GM10248 (cell line): ENCODE results near the gene RTKN2.
A peak's percentile ranks its signal among the peaks of the same experiment; 100 is the strongest.

Experiments used
- CTCF ChIA-PET: fragments of 300-600 bp; sonication (Branson Sonifier 250); formaldehyde crosslinking; extraction: SDS; loops from one replicate; lab custom pipeline; 2021; ENCODE audit warnings: antibody characterized with exemption; lab: Yijun Ruan, JAX
- POLR2A ChIA-PET: fragments of 350-650 bp; sonication (Branson Sonifier 250); formaldehyde crosslinking; extraction: SDS; loops from one replicate; lab custom pipeline; 2020; ENCODE audit warnings: antibody characterized with exemption; lab: Yijun Ruan, JAX
- DNase-seq: peaks from one replicate; pipeline ENCODE4 v3.0.0; 2012; ENCODE audit errors: extremely low spot score
- TF ChIP-seq, protein P1 (sequence below): IDR thresholded peaks from 2 replicates; pipeline ENCODE4 v1.5.1; 2012; ENCODE audit warnings: mild to moderate bottlenecking, low read depth; ENCODE audit errors: extremely low read depth, missing control alignments, control extremely low read depth

RTKN2 gene

GRCh38 chr10:62193479-62193878 lies 75.2 kb downstream of the RTKN2 start:
- CTCF ChIA-PET, result no interaction called here
- TF ChIP-seq, protein P1, sequence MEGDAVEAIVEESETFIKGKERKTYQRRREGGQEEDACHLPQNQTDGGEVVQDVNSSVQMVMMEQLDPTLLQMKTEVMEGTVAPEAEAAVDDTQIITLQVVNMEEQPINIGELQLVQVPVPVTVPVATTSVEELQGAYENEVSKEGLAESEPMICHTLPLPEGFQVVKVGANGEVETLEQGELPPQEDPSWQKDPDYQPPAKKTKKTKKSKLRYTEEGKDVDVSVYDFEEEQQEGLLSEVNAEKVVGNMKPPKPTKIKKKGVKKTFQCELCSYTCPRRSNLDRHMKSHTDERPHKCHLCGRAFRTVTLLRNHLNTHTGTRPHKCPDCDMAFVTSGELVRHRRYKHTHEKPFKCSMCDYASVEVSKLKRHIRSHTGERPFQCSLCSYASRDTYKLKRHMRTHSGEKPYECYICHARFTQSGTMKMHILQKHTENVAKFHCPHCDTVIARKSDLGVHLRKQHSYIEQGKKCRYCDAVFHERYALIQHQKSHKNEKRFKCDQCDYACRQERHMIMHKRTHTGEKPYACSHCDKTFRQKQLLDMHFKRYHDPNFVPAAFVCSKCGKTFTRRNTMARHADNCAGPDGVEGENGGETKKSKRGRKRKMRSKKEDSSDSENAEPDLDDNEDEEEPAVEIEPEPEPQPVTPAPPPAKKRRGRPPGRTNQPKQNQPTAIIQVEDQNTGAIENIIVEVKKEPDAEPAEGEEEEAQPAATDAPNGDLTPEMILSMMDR, result no peak
- POLR2A ChIA-PET, result no interaction called here
- DNase-seq, result no peak

- ChIA-PET POLR2A (no interaction called here), CTCF (no interaction called here)
- DNase-seq, result no peak
- TF ChIP-seq, protein P1, result no peak
These were observed 79.5 kb downstream of the RTKN2 start for GRCh38 chr10:62189131-62189530.

- no peak for DNase-seq
- ChIA-PET POLR2A (no interaction called here), CTCF (interaction anchor here (1.2 kb wide), 1 partner anchor 18 kb away, joined by 3 read pairs; no protein-coding TSS in a partner anchor)
- TF ChIP-seq, protein P1, result no peak
These were observed 80.5 kb downstream of the RTKN2 start for GRCh38 chr10:62188021-62188616.

- ChIA-PET CTCF (interaction anchor here (1.2 kb wide), 1 partner anchor 19 kb away, joined by 3 read pairs; no protein-coding TSS in a partner anchor), POLR2A (no interaction called here)
- TF ChIP-seq, protein P1, result no peak
- DNase-seq, result no peak
These were observed 81.5 kb downstream of the RTKN2 start for GRCh38 chr10:62186999-62187675.

- DNase-seq, result peak; percentile 21
- ChIA-PET POLR2A (no interaction called here), CTCF (no interaction called here)
- TF ChIP-seq, protein P1, result no peak
These were observed 82.5 kb downstream of the RTKN2 start for GRCh38 chr10:62185919-62186692.

- TF ChIP-seq, protein P1, result no peak
- ChIA-PET CTCF (interaction anchor here (1.5 kb wide), 1 partner anchor 14 kb away, joined by 4 read pairs; no protein-coding TSS in a partner anchor), POLR2A (no interaction called here)
- DNase-seq, result no peak
These were observed 84.5 kb downstream of the RTKN2 start for GRCh38 chr10:62183857-62184795.
